ENCODE data around the gene PDZRN4.
"Not testable (repeated sequence)": the region's sequence is repeated elsewhere in the genome, so short reads cannot be mapped to it uniquely, and the experiment has no call there.

Gene PDZRN4

DNA sequence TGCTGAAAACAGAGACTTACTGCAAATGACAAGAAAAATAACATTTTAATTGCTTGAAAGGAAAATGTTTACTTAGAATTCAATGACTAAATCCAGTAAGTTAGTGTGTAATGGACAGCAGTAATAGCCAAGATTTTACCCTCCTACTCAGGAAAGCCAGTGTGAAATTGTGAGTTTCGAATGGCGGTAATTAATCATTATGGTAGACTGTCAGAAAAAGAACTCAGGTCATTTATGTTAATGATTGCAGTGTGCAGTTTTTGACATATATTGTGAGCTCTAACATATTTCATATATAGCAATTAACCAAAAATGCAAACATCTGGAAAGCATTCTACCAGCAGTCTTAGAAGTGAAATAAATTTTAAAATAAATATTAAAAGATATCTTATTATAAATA, 60.3 kb downstream of the PDZRN4 start:
- in situ Hi-C loops (cut with MboI; ENCODE audit: low sequenced_read_pairs, unreplicated experiment), result no loop called here
- TF ChIP-seq, protein P1, sequence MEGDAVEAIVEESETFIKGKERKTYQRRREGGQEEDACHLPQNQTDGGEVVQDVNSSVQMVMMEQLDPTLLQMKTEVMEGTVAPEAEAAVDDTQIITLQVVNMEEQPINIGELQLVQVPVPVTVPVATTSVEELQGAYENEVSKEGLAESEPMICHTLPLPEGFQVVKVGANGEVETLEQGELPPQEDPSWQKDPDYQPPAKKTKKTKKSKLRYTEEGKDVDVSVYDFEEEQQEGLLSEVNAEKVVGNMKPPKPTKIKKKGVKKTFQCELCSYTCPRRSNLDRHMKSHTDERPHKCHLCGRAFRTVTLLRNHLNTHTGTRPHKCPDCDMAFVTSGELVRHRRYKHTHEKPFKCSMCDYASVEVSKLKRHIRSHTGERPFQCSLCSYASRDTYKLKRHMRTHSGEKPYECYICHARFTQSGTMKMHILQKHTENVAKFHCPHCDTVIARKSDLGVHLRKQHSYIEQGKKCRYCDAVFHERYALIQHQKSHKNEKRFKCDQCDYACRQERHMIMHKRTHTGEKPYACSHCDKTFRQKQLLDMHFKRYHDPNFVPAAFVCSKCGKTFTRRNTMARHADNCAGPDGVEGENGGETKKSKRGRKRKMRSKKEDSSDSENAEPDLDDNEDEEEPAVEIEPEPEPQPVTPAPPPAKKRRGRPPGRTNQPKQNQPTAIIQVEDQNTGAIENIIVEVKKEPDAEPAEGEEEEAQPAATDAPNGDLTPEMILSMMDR (IDR thresholded peaks at IDR 0.05; ENCODE audit: borderline replicate concordance, control extremely low read depth, extremely low read depth, insufficient read depth, missing control alignments), result no peak
- no peak for DNase-seq (ENCODE audit: low spot score)

DNA sequence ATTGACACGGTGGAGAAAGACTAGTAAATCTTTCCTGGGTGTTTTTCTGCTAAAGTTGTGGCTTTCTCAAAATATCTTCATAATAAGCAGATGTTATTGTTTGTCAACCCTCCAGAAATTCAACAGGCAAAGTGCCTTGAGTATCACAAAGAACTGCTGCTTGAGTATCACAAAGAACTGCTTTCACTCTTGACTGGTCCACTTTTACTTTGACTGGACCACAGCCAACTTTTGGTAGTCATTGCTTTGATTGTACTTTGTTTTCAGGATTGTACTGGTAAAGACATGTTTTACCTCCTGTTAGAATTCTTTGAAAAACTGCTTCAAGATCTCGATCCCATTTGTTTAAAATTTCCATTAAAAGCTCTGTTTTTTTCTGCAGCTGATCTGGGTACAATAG, 62.6 kb downstream of the PDZRN4 start:
- TF ChIP-seq, protein P1 (IDR thresholded peaks at IDR 0.05; ENCODE audit: borderline replicate concordance, control extremely low read depth, extremely low read depth, insufficient read depth, missing control alignments), result no peak
- in situ Hi-C loops (cut with MboI; ENCODE audit: low sequenced_read_pairs, unreplicated experiment), result no loop called here
- no peak for DNase-seq (ENCODE audit: low spot score)

DNA sequence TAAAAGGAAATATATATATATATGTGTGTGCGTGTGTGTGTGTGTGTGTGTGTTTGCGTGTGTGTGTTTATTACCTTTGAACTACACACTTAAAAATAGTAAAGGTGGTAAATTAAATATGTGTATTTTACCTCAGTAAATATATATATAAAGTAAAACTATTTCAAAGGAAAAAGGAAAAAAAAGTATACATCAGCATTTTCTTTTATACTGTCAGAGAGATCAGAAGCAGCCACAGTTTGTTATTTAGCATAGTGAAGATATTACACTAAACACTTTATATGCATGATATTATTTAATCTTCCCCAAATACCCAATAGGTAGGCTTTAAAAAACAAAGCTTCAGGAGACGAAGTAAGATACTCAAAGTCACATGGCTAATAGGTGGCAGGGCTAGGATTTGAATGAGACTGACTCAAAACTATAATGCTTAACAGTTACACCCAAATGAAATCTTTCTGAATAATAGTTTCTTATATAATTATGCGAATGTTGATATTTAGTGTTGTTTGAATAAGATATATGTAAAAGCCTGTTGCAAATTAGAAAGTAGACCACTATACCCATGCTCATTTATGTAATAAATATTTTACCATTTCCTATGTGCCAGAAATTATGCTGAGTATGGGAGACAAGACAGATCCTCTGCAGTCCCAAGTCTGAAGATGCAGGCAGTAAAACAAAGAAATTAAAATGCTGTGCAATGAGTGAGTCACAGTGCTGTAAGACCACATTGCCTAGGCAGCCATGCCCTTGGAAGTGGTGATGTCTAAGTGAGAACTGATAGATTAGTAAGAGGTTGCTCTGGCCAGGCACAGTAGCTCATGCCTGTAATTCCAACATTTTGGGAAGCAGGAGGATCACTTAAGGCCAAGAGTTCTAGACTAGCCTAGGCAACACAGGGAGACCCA, 66.1 kb downstream of the PDZRN4 start:
- no peak for DNase-seq (ENCODE audit: low spot score)
- in situ Hi-C loops (cut with MboI; ENCODE audit: low sequenced_read_pairs, unreplicated experiment), result no loop called here
- TF ChIP-seq, protein P1 (IDR thresholded peaks at IDR 0.05; ENCODE audit: borderline replicate concordance, control extremely low read depth, extremely low read depth, insufficient read depth, missing control alignments), result no peak

DNA sequence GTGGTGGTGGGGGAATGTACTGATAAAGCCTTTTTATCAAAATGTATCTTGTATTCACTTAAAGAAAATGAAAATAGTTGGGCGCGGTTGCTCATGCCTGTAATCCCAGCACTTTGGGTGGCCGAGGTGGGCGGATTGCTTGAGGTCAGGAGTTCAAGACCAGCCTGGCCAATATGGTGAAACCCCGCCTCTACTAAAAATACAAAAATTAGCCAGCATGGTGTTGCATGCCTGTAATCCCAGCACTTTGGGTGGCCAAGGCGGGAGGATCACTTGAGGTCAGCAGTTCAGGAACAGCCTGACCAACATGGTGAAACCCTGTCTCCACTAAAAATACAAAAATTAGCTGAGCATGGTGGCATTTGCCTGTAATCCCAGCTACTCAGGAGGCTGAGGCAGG, 75.1 kb downstream of the PDZRN4 start:
- in situ Hi-C loops (cut with MboI; ENCODE audit: low sequenced_read_pairs, unreplicated experiment); DNase-seq (ENCODE audit: low spot score): not testable (repeated sequence)

DNA sequence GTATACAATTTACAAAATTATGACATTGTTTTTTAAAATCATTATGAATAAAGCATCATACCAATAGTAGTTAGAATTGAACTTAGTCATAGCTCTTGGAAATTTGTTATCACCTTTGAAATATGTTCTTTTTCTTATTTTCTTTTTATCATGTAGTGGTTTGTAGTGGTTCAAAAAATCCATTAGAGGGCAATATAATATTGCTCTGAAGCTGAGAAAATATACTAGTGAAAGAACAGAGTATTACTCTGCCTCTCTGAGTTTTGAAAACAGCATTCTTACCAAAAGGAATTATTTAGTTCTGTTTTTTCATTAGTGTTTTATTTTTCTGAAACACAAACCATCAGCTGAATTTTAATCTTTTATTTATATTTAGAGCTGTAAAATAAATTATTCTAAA, 76.2 kb downstream of the PDZRN4 start:
- peak; percentile 14 for DNase-seq (ENCODE audit: low spot score)
- TF ChIP-seq, protein P1 (IDR thresholded peaks at IDR 0.05; ENCODE audit: borderline replicate concordance, control extremely low read depth, extremely low read depth, insufficient read depth, missing control alignments), result peak; percentile 15
- in situ Hi-C loops (cut with MboI; ENCODE audit: low sequenced_read_pairs, unreplicated experiment), result no loop called here

DNA sequence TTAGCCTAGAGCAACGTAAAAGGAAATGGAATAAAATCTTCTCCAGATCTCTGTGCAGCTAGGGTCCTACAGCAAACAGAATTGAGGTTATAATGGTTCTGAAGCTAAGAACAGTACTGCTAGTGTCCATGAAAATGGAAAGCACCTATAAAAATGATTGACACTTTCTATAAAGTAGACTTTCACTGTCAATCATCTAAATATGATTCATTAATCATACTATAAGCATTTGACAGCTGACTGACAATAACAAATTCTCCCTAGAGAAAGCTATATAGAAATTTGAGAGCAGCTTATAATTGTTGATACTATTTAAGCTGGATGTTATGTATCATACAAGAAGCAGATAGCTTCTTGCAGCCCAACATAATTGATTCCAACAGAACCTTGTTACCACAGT, 80.9 kb downstream of the PDZRN4 start:
- TF ChIP-seq, protein P1 (IDR thresholded peaks at IDR 0.05; ENCODE audit: borderline replicate concordance, control extremely low read depth, extremely low read depth, insufficient read depth, missing control alignments), result no peak
- in situ Hi-C loops (cut with MboI; ENCODE audit: low sequenced_read_pairs, unreplicated experiment), result no loop called here
- no peak for DNase-seq (ENCODE audit: low spot score)

DNA sequence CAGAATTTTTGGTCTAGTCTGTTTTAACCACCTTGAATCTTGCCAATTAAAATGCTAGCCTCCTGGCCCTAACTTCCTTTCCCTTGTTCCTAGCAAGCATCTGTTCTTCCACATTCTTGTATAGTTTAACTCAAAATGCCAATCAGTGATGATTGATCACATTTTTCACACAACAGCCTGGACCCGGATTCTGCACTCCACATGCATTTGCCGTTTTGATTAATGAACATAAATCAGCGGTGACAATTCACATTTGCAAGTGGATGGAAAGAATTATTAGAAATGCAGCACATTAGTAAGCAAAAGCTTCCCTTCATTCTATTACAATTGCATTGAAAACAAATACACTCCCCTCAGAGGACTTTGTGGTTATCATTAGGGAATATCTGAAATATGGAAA, 83.4 kb downstream of the PDZRN4 start:
- in situ Hi-C loops (cut with MboI; ENCODE audit: low sequenced_read_pairs, unreplicated experiment), result no loop called here
- TF ChIP-seq, protein P1 (IDR thresholded peaks at IDR 0.05; ENCODE audit: borderline replicate concordance, control extremely low read depth, extremely low read depth, insufficient read depth, missing control alignments), result no peak
- no peak for DNase-seq (ENCODE audit: low spot score)
